ENCODE results near the gene TMEM53.
"Not testable (repeated sequence)": the region's sequence is repeated elsewhere in the genome, so short reads cannot be mapped to it uniquely, and the experiment has no call there.

The TMEM53 gene

DNA sequence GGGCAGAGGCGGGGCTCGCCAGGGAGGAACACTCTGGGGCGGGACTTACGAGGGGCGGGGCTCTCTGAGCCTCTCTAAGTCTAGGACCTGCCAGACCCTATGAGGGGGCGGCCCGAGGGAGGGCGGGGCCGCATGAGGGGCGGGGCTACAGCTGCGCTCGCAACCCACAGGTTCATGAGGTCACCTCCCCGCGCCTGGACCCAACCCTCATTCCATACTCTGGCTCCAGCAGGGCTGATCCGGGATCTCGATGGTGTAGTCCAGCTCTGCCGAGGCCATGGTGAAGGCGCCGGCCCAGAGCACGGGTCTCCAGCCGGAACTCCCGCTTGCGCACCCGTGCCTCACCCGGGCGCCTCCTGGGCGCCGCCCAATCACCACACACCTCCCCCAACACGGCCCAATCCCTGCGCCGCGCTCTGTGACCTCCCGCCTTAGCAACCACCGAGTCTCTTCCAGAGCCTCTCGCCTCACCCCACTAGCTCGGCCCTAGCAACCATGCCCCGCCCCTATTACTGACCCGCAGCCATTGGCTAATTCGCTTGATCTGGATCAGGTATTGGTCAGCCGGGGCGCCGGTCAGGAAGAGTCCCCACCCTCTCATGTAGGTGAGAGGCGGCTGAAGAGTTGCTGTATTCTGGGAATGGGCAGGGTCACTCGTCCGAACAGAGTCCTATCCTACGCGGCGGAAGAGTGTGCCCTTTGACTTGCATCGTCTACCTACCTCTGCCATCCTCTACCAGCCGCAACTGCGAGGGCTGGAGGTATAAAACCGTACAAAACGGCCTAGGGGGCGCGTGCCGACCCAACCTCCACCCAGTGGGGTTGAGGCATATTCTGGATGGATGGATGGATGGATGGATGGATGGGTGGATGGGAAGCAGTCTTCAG is at the start of gene TMEM53, which contains the start of gene ARMH1:
Gene TMEM53 (minus strand): TSS at position 369 of the 888 bp plus-strand sequence. CDS start 90 bp downstream, at position 279.
Gene ARMH1 (plus strand): TSS at position 602 of the 888 bp plus-strand sequence. CDS start 14,984 bp downstream, outside the sequence.
- DNase-seq (ENCODE audit: low read depth), result peak; percentile 92

GRCh38 chr1:44723496-44724295 is 49.4 kb upstream of the TMEM53 start:
- no peak for DNase-seq (ENCODE audit: low read depth)

DNA sequence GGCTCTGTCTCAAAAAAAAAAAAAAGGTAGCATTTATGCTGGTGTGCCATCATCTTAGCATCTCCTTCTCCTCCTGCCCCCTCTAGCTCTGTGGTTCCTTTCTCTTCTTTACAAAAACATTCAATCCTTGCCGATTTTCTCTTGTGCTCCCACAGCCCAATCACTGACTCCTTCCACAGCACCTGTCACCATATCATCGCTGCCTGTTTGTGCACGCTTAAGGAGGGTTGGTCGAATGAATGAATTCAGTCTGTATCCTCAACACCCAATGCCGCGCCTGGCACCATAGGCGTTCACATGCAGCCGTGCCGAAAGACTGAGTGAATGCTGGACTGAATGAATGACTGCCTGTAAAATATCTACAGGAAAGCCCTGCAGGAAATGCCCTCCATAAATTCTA is 48.8 kb upstream of the TMEM53 start:
- DNase-seq (ENCODE audit: low read depth), result no peak

- peak; percentile 64 for DNase-seq (ENCODE audit: low read depth)
Measured at GRCh38 chr1:44721485-44722361, 47.4 kb upstream of the TMEM53 start.

DNA sequence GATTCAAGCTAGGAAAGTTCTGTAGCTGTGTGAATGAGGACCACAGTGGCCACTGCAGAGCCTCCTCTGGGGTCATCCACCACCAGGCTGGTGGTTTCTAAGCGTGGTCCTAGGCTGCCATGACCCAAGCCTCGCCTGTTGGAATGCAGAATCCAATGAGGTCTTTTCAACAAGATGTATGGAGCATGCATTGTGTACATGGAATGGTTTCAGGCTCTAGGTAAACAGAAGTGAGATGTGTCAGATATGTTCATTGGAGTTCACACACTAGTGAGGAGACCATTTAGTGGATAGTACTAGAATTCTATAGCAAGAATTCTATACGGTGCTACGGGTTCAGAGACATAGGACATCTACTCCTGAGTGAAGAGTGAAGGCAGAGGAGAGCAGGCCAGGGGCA is 46.0 kb upstream of the TMEM53 start:
- no peak for DNase-seq (ENCODE audit: low read depth)

- DNase-seq (ENCODE audit: low read depth), result no peak
Measured at GRCh38 chr1:44719318-44719717, 45.0 kb upstream of the TMEM53 start.

DNA sequence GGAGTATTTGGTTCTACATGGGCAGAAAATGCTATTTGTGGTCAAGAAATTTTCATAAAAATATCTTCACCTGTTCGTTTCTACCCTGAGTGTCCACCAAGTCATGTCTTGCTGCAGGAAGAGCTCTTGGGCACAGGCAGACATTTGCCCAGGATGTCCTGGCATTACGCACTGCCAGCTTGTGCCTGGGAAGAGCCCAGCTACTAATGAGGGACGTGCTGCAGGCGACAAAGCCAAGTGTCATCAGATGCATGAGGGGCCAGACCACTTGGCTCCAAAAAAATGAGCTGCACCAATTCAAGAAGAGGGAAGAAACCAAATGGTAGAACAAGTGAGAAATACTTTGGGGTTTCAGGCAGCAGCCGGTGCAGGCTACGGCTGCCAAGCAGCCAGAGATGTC is 43.8 kb upstream of the TMEM53 start:
- DNase-seq (ENCODE audit: low read depth), result no peak

DNA sequence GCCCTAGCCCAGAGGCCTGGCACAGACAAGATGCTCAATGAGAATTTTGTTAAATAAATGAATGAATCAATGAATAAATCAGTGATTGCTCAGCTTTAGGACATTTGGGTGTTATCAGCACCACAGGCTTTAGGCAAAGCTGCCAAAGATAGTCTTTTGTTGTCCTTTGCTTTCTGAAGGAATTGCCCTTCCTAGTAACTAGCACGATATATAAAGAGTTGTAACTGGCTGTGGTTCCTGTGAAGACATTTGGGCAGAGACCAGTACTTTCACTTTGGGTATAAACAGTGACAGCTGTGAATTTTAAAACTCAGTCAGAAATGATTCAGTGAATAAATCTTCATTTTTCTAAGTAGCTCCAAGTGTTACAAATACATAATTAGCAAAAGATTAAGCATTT is 43.4 kb upstream of the TMEM53 start:
- DNase-seq (ENCODE audit: low read depth), result no peak

DNA sequence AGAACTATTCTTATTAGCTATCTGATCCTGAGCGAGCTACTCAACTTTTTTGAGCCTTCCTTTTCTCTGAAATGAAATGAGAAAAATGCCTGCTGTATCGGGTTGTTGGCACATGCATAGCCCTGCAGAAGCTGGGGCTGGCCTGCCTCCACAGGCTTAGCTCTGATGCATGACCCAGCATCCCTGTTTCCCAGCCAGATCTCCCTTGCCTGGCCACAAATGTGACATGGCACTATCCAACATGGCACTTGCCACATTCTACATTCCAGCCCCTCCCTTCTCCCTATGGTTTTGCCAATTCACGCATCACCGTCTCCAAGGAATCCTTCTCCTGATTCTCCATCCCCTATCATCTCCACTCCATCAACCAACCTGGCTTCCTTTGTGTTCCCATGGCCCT is 42.9 kb upstream of the TMEM53 start:
- DNase-seq (ENCODE audit: low read depth), result no peak

DNA sequence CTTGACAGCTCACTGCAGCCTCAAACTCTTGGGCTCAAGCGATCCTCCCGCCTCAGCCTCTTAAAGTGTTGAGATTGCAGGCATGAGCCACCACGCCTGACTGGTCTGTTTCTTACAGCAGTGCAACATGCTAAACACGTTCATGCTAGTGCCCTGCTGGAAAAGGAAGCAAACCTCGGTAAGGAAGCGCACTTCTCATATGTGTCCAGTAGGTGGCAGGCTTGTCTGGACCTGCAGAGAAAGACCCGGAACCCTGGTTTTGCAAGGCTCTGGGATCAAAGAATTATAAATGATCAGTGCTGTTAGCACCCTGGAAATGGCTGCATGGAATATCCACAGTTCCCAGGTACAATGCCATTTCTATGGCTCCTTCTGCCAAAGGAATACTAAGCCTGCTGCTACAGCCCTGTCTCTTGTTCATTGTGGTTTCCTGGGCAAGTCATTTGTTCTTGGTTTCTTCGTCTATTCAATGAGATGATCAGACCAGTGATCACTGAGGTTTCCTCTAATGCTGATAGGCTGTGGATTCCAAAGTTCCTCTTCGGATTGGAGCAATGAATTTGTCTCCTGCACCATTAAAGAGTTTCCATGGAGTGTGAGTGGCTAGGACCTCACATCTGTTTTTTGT is 40.8 kb upstream of the TMEM53 start:
- peak; percentile 42 for DNase-seq (ENCODE audit: low read depth)

- DNase-seq (ENCODE audit: low read depth), result no peak
Measured at GRCh38 chr1:44714532-44714931, 40.3 kb upstream of the TMEM53 start.

DNA sequence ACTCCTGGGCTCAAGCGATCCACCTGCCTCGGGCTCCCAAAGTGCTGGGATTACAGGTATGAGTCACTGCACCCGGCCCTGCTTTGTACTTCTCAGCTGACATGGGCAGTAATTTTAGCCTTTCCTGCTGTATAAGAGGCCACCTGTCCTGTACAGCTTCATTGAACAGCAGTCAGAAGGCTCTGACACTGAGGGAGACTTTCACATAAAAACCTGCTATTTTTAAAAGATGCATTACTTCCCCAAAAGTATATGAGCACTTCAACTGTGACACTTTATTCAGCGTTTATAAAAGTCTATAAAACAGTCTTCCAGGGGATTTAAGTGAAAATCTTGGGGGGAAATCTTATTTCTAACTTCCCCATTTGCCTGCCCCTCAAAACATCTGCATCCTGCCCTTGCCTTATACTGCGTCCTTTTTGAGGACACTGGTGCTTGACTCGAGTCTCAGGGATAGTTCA is 39.1 kb upstream of the TMEM53 start:
- no peak for DNase-seq (ENCODE audit: low read depth)

DNA sequence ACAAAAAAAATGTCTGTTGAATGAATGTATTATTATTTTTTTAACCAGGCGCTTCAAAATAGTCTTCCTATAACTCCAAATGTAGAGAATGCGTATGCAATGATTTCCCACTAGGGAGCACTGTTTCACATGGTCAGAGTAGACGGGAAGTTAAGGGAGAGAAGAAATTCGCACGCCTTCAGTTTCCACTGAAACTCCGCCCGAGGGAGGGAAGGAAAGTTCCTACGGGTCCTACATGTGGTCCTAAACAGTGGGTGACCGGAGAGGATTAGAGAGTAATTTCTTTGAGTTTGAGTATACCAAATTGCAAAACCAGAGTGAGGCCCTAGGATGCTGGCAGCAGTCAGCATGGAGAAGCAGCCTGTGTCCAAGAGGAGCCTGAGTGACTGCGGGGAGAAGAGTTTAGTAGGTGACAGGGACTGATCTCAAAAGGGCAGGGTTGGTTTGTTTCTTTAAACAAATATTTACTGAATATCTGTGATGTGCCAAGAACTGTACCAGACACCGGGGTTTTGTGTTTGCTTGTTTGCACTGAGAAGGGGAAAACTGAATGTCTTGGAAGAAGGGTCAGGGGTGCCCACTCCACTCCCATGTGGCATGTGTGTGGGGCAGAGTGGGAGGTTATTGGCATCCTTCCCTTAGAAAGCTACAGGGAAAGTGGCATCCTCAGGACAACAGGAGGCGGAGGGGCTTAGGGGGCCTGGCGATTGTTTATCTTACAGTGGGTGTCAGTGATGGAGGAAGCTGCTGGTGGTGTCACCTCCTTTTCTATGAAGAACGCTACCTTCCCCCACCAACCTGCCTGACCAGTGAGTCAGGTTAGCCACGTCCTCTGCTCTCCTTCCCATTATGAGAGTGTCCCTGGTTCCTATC is 33.9 kb upstream of the TMEM53 start:
- DNase-seq (ENCODE audit: low read depth), result no peak

DNA sequence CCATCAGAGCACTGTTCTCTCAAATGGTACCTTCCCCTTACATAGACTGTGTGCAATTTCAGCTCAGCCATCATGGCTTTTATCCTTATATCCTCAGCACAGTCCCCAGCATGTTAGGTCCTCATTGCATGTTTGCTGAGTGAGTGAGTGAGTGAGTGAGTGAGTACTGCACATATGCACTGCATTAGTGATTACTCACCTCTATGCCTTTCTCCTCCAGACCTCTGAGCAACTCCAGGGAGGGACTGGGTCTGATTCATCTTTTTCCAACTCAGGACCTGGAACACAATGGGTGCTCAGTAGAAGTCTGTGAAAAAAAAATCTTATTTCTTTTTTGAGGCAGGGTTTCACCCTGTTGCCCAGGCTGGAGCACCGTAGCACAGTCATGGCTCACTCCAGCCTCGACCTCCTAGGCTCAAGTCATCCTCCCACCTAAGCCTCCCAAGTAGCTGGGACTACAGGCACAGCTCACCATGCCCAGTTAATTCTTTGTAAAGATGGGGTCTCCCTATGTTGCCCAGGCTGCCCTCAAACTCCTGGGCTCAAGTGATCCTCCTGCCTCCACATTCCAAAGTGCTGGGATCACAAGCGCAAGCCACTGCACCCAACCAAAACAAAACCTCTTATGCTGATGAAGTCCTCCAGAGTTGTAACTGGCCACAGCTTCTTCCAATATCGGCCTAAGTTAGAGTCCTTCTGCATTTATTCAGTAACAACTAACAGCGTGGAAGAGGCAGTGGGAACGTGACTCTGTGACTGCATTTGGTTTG is 33.0 kb upstream of the TMEM53 start:
- DNase-seq (ENCODE audit: low read depth), result no peak

DNA sequence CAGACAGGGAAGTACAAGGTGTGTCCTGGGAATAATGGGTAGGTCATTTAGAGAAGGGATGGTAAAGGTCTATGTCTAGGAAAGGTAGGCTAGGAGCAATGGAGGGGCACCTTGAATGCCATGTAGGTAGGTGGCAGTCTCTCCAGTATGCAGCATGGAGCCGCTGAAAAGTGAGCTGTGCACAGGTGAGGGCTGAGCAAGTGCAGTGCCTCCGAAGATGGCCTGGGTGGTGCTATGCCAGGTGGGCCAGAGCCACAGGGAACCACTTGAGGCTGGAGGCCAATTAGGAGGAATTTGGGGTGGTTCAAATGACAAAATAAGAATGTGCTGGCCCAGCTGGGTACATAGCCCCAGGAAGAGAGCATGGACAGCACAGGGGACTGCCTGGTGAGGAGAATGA is 31.7 kb upstream of the TMEM53 start:
- no peak for DNase-seq (ENCODE audit: low read depth)

DNA sequence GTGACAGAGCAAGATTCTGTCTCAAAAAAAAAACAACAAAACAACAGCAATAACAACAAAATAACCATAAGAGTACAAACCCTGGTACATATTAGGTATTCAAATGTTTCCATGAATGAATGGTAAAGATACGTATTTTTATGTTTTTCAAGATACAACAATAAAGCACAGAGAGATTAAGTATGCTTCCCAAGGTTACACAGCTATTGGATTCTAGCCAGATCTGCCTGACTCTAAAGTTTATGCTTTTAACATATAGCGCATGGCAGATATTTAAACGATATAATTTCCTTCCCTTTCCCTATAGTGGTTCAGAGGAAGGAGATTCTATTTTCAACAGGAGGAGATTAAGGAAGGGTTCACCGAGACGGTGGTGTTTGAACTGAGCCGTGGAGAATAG is 31.2 kb upstream of the TMEM53 start:
- no peak for DNase-seq (ENCODE audit: low read depth)

- no peak for DNase-seq (ENCODE audit: low read depth)
Measured at GRCh38 chr1:44701141-44701573, 26.9 kb upstream of the TMEM53 start.

DNA sequence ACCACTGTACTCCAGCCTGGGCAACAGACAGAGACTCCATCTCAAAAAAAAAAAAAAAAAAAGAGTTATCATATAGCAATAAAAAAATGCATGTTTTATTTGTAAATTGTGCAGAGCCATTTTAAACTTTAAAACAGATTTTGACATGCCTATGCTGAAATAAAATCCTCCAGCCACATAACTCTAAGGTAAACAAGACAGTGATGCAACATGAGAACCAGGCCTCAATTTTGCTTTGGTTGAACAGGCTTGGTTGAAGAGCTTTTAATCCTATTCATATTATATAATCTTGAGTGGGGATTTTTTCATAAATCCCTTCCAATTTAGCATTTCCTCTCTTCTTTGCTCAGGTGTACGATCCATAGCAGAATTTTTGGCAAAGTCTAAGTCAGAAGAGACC is 26.3 kb upstream of the TMEM53 start:
- DNase-seq (ENCODE audit: low read depth), result no peak

GRCh38 chr1:44699375-44699774 is 25.1 kb upstream of the TMEM53 start:
- not testable (repeated sequence) for DNase-seq (ENCODE audit: low read depth)

DNA sequence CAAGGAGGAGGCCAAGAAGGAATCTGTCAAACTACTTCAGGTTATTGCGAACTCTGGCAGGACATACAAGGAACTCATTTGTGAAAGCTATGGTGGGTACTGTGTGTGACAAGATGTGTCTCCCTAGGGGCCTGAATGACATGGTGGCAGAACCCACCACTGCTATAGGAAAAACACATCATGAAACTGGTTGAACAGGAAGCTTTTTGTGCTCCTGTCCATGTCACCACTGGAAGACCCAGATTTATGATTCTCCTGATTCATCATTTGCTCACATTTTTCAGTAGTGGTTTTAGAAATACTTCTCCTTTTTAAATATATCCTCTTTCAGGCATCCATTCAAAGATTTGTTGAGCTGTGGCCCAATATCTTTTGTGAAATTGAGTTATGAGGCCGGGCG is 23.9 kb upstream of the TMEM53 start:
- DNase-seq (ENCODE audit: low read depth), result no peak

Measured in activated T-helper 9 cell treated with anti-CD3 and anti-CD28 coated beads, Interleukin-2, amount 50 U/mL, for 16 hours (primary cell).